Inferior parietal cortex (tissue), 1 donor: ENCODE measurements around the gene ADGRV1.
A peak's percentile ranks its signal among the peaks of the same experiment; 100 is the strongest.
"Not testable (repeated sequence)": the region's sequence is repeated elsewhere in the genome, so short reads cannot be mapped to it uniquely, and the experiment has no call there.

Experiments
- DNase-seq: peaks from one replicate; pipeline ENCODE4 v3.0.0-alpha.2; 2016; ENCODE audit errors: extremely low spot score

ADGRV1 gene

GRCh38 chr5:90909101-90909503 lies 350.5 kb downstream of the ADGRV1 start:
- DNase-seq = no peak

GRCh38 chr5:90909940-90910339 lies 351.3 kb downstream of the ADGRV1 start:
- no peak for DNase-seq

GRCh38 chr5:90911169-90911568 lies 352.6 kb downstream of the ADGRV1 start:
- DNase-seq = no peak

- no peak for DNase-seq
Observed at GRCh38 chr5:90912476-90912875, 353.9 kb downstream of the ADGRV1 start.

- DNase-seq = no peak
Observed at GRCh38 chr5:90915393-90915792, 356.8 kb downstream of the ADGRV1 start.

GRCh38 chr5:90916947-90917800 lies 358.6 kb downstream of the ADGRV1 start:
- no peak for DNase-seq

- no peak for DNase-seq
Observed at GRCh38 chr5:90917928-90918668, 359.5 kb downstream of the ADGRV1 start.

GRCh38 chr5:90921418-90921973 lies 362.9 kb downstream of the ADGRV1 start:
- peak; percentile 54 for DNase-seq

GRCh38 chr5:90924222-90924621 lies 365.6 kb downstream of the ADGRV1 start:
- not testable (repeated sequence) for DNase-seq

- not testable (repeated sequence) for DNase-seq
Observed at GRCh38 chr5:90929013-90929839, 370.6 kb downstream of the ADGRV1 start.

- no peak for DNase-seq
Observed at GRCh38 chr5:90930062-90930461, 371.5 kb downstream of the ADGRV1 start.

- no peak for DNase-seq
Observed at GRCh38 chr5:90930756-90931431, 372.3 kb downstream of the ADGRV1 start.

- peak; percentile 78 for DNase-seq
Observed at GRCh38 chr5:90932052-90932699, 373.6 kb downstream of the ADGRV1 start.

GRCh38 chr5:90933298-90933697 lies 374.7 kb downstream of the ADGRV1 start:
- no peak for DNase-seq

GRCh38 chr5:90934091-90934719 lies 375.6 kb downstream of the ADGRV1 start:
- no peak for DNase-seq

- no peak for DNase-seq
Observed at GRCh38 chr5:90934738-90935137, 376.1 kb downstream of the ADGRV1 start.

GRCh38 chr5:90939211-90939610 lies 380.6 kb downstream of the ADGRV1 start:
- no peak for DNase-seq

- DNase-seq = no peak
Observed at GRCh38 chr5:90940227-90940995, 381.8 kb downstream of the ADGRV1 start.

- DNase-seq = no peak
Observed at GRCh38 chr5:90941002-90941720, 382.6 kb downstream of the ADGRV1 start.
